KOPT-K1 (cell line): ENCODE data around the gene INPP5A.
"Not testable (repeated sequence)": the region's sequence is repeated elsewhere in the genome, so short reads cannot be mapped to it uniquely, and the experiment has no call there.

Experiments
- H3K27ac ChIP-seq: fragments of 200-600 bp; sonication (generic); 2 replicates; pipeline ENCODE4 v1.5.1; 2016; ENCODE audit warnings: antibody characterized with exemption, mild to moderate bottlenecking, low read depth, low read length; ENCODE audit not compliant: poor library complexity, severe bottlenecking
- H3K36me3 ChIP-seq: fragments of 200-600 bp; sonication (generic); 2 replicates; pipeline ENCODE4 v1.5.1; 2017; ENCODE audit warnings: antibody characterized with exemption, mild to moderate bottlenecking, low read length, moderate library complexity; ENCODE audit not compliant: insufficient read depth
- H3K9me3 ChIP-seq: fragments of 200-600 bp; sonication (generic); 2 replicates; pipeline ENCODE4 v1.5.1; 2017; ENCODE audit warnings: antibody characterized with exemption, low read length, mild to moderate bottlenecking; ENCODE audit not compliant: insufficient read depth, poor library complexity, severe bottlenecking

Gene INPP5A

DNA sequence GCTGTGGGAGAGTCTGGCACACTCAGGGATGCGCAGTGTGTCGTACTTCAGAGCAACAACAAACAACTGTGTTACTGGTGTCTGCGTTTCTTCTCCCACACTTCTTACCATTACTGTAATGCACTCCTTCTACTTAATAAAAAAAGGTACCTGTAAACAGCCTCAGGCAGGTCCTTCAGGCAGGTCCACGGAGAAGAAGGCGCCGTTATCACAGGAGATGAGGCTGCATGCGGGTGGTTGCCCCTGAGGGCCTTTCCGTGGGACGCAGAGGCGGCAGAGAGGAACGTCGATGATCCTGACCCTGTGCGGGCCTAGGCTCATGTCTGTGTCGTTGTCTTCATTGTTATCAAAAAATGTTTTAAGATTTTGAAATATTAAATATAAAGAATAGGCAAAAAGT is 219.0 kb downstream of the INPP5A start:
- peaks cover 21% of the 10 kb centered on the region; the same call in 1 of the 2 replicates for H3K36me3 ChIP-seq
- H3K27ac ChIP-seq = no peak overlapping the region

DNA sequence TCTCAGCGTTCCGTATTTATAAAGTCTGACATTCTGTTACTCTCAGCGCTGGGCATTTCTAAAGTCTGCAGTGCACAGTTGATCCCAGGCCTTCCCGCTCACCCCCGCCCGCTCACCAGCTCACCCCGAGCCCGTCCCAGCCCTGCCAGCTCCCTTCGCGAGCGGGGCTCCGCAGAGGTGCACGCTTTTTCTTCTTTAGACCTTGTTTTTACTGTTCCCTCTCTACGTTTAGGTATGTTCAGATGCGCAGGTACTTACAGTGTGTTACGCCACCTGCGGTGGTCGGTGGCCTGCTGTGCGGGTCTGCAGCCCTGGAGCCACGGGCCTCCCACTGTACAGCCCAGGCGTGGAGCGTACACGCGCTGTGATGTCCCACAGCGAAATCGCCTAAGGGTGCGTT is 219.6 kb downstream of the INPP5A start:
- Histone ChIP-seq H3K9me3 (no peaks in the 10 kb centered on the region), H3K27ac (no peak overlapping the region), H3K36me3 (peaks cover 21% of the 10 kb centered on the region; the same call in 1 of the 2 replicates)

More for the DNA sequence above, 219.0 kb downstream of the INPP5A start:
- no peaks in the 10 kb centered on the region for H3K9me3 ChIP-seq

DNA sequence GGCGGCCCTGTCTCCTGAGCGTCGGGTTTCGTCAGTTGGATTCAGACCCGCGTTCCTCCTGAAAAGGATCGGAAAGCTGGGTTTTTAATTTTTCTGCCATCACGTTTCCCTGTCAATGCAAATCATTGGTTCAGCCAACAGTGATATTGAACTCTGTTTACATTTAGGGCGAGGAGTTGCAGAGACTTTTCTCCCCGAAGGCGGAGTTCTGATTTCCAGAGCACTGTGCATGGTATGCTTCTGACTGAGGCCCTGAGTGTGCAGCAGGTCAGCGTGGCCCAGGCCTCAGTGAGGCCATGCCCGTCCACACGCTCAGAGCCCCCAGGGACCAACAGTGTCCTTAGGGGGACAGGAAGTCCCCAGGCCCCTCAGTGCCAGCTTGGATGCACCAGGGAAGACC is 221.3 kb downstream of the INPP5A start:
- H3K36me3 ChIP-seq = peaks cover 18% of the 10 kb centered on the region; the same call in 1 of the 2 replicates

DNA sequence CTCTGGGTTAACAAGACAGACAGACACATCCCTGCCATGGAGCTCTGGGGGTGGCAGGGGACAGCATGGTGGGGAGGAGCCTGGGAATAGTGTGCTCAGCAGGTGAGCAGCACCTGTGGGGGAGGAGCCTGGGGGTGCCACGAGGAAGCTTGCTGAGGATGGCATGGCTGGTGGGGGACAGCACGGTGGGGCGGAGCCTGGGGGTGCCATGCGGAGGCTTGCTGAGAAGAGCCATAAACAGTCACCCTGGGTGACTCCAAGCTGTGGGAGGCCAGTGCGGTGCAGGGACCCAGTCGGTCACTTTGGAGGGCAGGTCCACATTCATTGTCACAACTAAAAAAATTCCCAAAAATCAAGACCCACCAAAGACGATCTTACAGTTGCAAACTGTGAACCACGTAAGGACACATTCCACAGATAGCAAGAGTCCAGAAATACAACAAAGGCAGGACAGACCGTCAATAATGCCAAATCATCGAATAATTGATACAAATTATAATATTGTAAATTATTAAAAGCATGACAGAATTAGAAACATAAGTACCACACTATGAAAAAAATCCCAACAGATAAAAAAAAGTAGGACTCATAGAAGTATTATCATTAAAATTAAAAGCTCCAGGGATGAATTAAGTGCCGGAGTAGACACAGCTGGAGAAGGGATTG is 223.9 kb downstream of the INPP5A start:
- Histone ChIP-seq H3K27ac (no peak overlapping the region), H3K9me3 (no peaks in the 10 kb centered on the region), H3K36me3 (peaks cover 1% of the 10 kb centered on the region; the same call in 1 of the 2 replicates)

More for the DNA sequence above, 221.3 kb downstream of the INPP5A start:
- no peaks in the 10 kb centered on the region for H3K9me3 ChIP-seq
- no peak overlapping the region for H3K27ac ChIP-seq

DNA sequence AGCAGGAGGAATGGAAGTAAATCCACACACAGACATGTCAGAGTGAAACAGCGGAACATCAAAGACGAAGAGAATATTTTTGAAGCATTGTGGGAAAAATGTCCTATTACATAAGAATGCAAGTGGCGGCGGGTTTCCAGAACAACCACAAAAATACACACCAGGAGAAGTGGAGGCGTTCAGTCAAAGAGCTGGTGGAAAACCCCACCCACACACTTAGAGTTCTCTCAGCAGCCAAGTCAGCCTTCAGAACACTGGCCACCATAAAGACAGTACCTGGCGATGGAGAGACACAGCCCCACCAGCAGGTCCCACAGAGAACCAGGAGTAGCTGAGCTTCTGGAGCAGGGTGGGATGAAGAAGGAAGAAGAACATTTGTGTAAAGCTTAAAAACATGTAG is 224.7 kb downstream of the INPP5A start:
- no peaks in the 10 kb centered on the region for H3K9me3 ChIP-seq
- no peak overlapping the region for H3K27ac ChIP-seq
- no peaks in the 10 kb centered on the region for H3K36me3 ChIP-seq

DNA sequence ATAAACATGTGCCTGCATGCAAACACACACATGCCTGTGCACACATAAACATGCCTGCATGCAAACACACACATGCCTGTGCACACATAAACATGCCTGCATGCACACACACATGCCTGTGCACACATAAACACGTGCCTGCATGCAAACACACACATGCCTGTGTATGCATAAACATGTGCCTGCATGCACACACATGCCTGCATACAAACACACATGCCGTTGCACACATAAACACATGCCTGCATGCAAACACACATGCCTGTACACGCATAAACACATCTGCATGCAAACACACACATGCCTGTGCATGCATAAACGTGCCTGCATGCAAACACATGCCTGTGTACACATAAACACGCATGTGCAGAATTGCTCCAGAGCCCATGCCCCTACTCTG is 226.0 kb downstream of the INPP5A start:
- Histone ChIP-seq H3K27ac (no peak overlapping the region), H3K36me3 (peaks cover 6% of the 10 kb centered on the region; the same call in 1 of the 2 replicates), H3K9me3 (peaks cover 8% of the 10 kb centered on the region)

DNA sequence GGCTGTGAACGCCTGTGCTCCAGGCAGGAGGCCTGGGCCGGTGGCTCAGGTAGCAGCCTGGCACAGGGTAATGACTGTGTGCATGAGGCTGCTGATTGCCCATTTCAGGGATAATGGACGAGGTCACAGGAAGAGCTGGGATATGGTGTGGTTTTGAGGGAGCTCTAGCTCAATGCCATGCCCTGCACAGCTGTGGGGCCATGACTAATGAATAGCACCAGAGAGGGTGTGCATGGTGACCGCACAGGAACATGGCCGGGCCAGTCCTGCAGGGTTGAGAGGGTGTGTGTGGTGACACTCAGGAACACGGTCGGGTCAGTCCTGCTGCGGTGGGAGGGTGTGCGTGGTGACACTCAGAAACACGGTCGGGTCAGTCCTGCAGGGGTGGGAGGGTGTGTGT is 226.5 kb downstream of the INPP5A start:
- peaks cover 12% of the 10 kb centered on the region; the same call in 1 of the 2 replicates for H3K36me3 ChIP-seq
- peaks cover 14% of the 10 kb centered on the region for H3K9me3 ChIP-seq
- H3K27ac ChIP-seq = no peak overlapping the region

DNA sequence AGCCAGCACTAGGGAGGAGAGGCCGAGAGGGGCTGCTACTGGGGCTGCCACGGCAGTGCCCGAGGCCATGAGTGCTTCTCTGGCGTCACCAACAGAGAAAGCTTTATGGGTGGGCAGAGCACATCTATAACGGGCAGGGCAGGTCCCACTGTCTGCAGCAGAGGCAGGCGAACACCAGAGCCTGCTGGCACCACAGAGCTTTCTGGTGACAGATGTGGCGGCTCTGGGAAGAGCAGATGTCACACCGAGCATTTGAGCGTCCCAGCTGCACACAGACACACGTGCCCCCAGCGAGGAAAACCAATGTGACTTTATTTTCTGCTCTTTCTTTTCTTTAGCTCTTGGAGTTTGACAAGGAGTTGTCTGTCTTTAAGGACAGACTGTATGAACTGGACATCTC is 227.8 kb downstream of the INPP5A start:
- no peak overlapping the region for H3K27ac ChIP-seq
- H3K36me3 ChIP-seq = peaks cover 14% of the 10 kb centered on the region; the same call in 1 of the 2 replicates
- peaks cover 24% of the 10 kb centered on the region for H3K9me3 ChIP-seq

DNA sequence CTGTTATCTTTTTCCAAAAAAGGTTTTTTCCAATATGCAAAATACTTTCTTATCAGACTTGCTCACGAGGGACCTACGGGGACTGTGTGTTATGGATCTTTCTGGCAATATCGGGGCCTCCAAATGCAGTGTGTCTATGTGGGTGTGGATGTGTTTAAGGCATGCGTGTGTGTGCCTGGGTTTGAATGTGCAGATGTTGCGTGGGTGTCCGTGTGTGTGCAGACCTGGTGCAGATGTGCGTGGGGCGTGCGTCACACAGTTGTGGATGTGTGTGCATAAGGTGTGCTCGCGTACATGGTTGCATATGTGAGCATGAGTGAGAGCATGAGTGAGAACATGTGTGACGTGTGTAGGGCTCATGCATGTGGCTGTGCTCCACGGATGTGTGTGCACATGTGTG is 228.7 kb downstream of the INPP5A start:
- H3K9me3 ChIP-seq = peaks cover 33% of the 10 kb centered on the region
- peaks cover 14% of the 10 kb centered on the region; the same call in 1 of the 2 replicates for H3K36me3 ChIP-seq
- H3K27ac ChIP-seq = no peak overlapping the region

DNA sequence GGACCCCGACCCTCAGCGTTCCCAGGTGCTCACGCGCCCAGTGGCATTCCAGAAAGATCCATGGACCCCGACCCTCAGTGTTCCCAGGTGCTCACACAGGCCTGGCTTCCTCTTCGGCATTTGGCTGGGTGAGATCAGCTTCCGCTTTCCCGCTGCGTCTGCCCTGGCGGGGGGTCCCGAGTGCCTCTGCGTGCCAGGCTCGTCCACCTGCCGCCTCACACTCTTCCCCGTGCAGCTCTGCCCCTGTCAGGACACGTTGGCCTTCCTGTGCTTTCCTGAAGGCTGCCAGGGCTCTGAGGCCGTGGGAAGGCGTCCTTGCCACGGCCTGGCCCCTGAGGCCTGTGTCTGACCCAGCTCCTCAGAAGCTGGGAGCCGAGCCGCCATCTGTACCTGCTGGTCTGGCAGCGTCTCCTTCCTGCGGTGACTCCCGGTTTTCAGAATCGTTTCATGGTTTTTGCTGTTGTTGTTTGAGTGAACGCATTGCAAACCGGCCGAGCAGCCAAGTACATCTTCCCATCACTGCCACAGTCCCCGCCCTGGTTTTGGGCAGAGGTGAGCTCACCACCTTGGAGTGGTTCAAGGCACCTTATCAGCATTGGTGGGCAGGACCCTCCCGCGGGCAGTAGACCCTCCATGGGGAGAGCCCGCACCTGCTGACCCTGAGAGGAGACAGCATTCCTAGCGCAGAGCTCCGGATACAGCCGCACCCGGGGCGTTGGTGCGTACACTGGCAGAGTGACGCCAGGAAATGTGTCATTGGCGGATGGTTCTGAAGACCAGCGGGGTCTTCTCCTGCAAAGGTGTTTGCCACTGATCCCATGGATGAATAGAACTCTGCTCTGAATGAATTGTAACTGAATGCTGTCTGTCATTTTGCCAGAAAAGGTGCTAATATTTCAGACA is 231.0 kb downstream of the INPP5A start:
- H3K9me3 ChIP-seq = peaks cover 35% of the 10 kb centered on the region
- no peak overlapping the region for H3K27ac ChIP-seq
- peaks cover 14% of the 10 kb centered on the region; the same call in 1 of the 2 replicates for H3K36me3 ChIP-seq

DNA sequence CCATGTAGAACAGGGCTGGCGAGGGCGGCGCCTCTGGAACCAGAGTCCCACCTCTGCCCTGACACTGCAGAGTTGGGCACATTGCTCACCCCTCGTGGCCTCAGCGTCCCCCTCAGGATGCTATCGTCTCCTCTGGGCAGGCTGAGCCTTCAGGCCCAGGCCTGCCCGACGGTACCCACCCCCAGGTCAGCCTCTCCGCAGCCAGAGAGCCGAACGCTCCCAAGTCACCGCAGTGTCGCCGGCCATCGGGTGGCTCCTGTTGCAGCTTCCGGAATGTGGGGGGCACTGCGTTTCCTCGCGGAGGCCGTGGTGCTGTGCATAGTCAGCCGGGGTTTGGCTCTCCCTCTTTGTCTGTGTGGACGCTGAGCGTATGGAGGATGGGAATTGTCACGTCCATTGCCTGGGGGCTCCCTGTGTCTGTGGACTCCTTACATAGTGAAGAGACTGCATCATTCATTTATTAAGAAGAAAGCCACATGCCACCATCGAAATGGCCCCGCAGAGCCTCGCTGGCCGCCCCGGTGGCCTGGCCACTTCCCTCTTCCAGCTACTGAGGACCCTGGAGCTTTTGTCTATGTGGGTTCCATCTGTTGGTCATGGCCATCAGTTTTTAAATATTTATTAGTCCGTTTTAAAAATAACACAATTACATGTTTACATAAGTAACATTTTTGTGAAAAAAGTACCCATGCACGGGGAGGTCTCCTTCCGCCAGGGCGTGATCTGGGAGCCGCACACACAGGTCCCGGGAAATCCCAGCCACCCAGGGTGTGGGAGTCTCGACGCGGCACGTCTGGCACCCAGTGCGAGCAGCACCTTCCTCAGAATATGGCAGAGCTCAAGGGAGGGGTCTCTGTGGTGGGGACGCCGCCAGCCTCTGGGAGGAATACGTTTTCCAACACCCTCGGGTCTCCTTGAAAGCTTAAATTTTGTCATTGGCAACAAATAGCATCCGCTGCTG is 232.8 kb downstream of the INPP5A start:
- H3K36me3 ChIP-seq = peaks cover 14% of the 10 kb centered on the region; the same call in 1 of the 2 replicates

DNA sequence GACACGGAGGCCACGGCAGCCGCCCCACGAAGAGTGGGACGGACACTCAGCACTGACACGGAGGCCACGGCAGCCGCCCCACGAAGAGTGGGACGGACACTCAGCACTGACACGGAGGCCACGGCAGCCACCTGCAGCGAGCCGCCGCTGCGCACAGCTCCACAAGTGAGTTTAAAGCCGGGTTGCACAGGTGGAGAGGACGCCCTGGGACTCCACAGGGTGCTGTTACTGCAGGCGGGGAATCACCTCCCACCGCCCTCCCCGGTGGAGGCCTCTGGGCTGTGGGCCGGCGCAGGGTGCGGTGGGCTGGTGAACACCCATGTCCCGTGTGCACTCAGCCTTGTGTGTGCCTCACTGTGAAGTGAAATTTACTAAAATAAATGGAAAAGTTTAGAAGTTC is 235.2 kb downstream of the INPP5A start:
- H3K36me3 ChIP-seq = peaks cover 14% of the 10 kb centered on the region; the same call in 1 of the 2 replicates
- not testable (repeated sequence) for H3K27ac ChIP-seq
- H3K9me3 ChIP-seq = peaks cover 34% of the 10 kb centered on the region

More for the DNA sequence above, 232.8 kb downstream of the INPP5A start:
- H3K9me3 ChIP-seq = peaks cover 35% of the 10 kb centered on the region
- H3K27ac ChIP-seq = no peak overlapping the region

DNA sequence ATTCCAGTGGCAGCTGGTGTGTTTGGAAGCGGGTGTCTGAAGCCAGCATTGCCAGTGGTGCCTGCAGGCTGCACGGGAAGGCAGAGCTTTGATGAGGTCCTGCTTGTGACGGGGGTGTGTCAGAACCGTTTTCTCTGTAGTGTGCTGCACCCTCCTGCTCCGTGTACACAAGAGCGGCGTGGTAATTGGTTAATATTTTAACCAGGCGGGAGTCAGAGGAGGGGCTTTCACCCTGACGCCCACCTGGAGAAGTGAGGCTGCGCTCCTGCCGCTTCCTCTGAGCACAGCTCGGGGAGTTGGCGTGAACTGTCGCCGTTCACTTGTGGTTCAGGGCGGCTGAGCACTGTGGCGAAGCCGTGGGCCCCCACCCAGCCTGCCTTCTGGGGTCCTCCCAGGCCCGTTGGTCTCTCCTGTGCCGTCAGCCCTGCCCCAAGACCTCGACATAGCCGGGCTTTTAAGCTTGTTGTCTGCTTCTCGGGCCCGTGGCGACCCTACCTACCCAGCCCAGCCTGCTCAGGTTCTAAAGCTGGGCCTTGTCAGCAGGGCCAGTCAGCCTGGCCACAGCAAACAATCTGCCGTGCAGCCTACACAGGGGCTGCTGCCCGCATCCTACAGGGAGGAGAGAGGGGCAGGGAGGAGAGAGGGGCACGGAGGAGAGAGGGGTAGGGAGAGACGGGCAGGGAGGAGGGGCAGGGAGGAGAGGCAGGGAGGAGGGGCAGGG is 236.8 kb downstream of the INPP5A start:
- H3K9me3 ChIP-seq = peaks cover 19% of the 10 kb centered on the region
- peaks cover under 1% of the 10 kb centered on the region; the same call in 1 of the 2 replicates for H3K36me3 ChIP-seq
- H3K27ac ChIP-seq = no peak overlapping the region
